H9 (cell line): ENCODE measurements around the gene ALKBH1. TPM values are rescaled to one million over a fixed set of nuclear protein-coding genes. Genes with fewer than 3 reads are reported as not detected.

Experiments used
- DNase-seq: peaks from one replicate; pipeline ENCODE4 v3.0.0-alpha.2; 2017
- H2AFZ ChIP-seq: one replicate; pipeline ENCODE4 v1.6.1; 2013; ENCODE audit warnings: mild to moderate bottlenecking, low read length, control low read depth, moderate library complexity
- H2AK5ac ChIP-seq: 2 replicates; pipeline ENCODE4 v1.6.1; 2013; ENCODE audit warnings: low read length, control low read depth, mixed read lengths; ENCODE audit not compliant: insufficient read length
- H2BK120ac ChIP-seq: one replicate; pipeline ENCODE4 v1.6.1; 2013; ENCODE audit warnings: low read depth, mild to moderate bottlenecking, low read length, control low read depth, inconsistent platforms; ENCODE audit not compliant: poor library complexity, severe bottlenecking
- H2BK12ac ChIP-seq: 2 replicates; pipeline ENCODE4 v1.6.1; 2013; ENCODE audit warnings: low read length, control low read depth, mixed read lengths, low read depth; ENCODE audit not compliant: insufficient read length
- H2BK15ac ChIP-seq: 2 replicates; pipeline ENCODE4 v1.6.1; 2013; ENCODE audit warnings: low read depth, low read length, control low read depth
- H2BK20ac ChIP-seq: one replicate; pipeline ENCODE4 v1.6.1; 2013; ENCODE audit warnings: low read depth, mild to moderate bottlenecking, low read length, control low read depth, inconsistent platforms; ENCODE audit not compliant: poor library complexity, severe bottlenecking
- H2BK5ac ChIP-seq: 2 replicates; pipeline ENCODE4 v1.6.1; 2013; ENCODE audit warnings: low read length, control low read depth, mixed read lengths; ENCODE audit not compliant: insufficient read length
- H3K14ac ChIP-seq: 2 replicates; pipeline ENCODE4 v1.6.1; 2013; ENCODE audit warnings: low read length, control low read depth; ENCODE audit not compliant: insufficient read depth
- H3K18ac ChIP-seq: 2 replicates; pipeline ENCODE4 v1.6.1; 2013; ENCODE audit warnings: low read depth, mild to moderate bottlenecking, mixed read lengths, low read length, control low read depth; ENCODE audit not compliant: insufficient read length
- H3K23ac ChIP-seq: 2 replicates; pipeline ENCODE4 v1.6.1; 2013; ENCODE audit warnings: low read length, control low read depth, mixed read lengths, low read depth; ENCODE audit not compliant: insufficient read length
- H3K23me2 ChIP-seq: 2 replicates; pipeline ENCODE4 v1.6.1; 2013; ENCODE audit warnings: low read depth, mild to moderate bottlenecking, mixed read lengths, low read length, control low read depth; ENCODE audit not compliant: insufficient read length, poor library complexity, severe bottlenecking
- H3K27ac ChIP-seq: 2 replicates; pipeline ENCODE4 v1.5.1; 2013; ENCODE audit warnings: low read length, control low read depth, mixed read lengths, low read depth; ENCODE audit not compliant: insufficient read length
- H3K27me3 ChIP-seq: 2 replicates; pipeline ENCODE4 v1.6.1; 2013; ENCODE audit warnings: low read length, control low read depth, inconsistent platforms; ENCODE audit not compliant: insufficient read depth
- H3K4ac ChIP-seq: 2 replicates; pipeline ENCODE4 v1.6.1; 2013; ENCODE audit warnings: low read depth, mild to moderate bottlenecking, control low read depth, inconsistent platforms, low read length, moderate library complexity
- H3K4me1 ChIP-seq: 2 replicates; pipeline ENCODE4 v1.6.1; 2013; ENCODE audit warnings: low read length, control low read depth, inconsistent platforms; ENCODE audit not compliant: insufficient read depth
- H3K4me2 ChIP-seq: 2 replicates; pipeline ENCODE4 v1.6.1; 2013; ENCODE audit warnings: low read length, control low read depth, mixed read lengths; ENCODE audit not compliant: insufficient read length, insufficient read depth
- H3K56ac ChIP-seq: 2 replicates; pipeline ENCODE4 v1.6.1; 2013; ENCODE audit warnings: low read depth, mild to moderate bottlenecking, mixed read lengths, low read length, control low read depth; ENCODE audit not compliant: insufficient read length
- H3K79me1 ChIP-seq: 2 replicates; pipeline ENCODE4 v1.6.1; 2013; ENCODE audit warnings: low read depth, mild to moderate bottlenecking, moderate library complexity, low read length, control low read depth, inconsistent platforms; ENCODE audit not compliant: insufficient read depth, poor library complexity, severe bottlenecking
- H3K79me2 ChIP-seq: 2 replicates; pipeline ENCODE4 v1.6.1; 2013; ENCODE audit warnings: low read length, control low read depth, inconsistent platforms; ENCODE audit not compliant: insufficient read depth
- H3K9ac ChIP-seq: 2 replicates; pipeline ENCODE4 v1.6.1; 2013; ENCODE audit warnings: low read length, control low read depth, mixed read lengths; ENCODE audit not compliant: insufficient read length; ENCODE audit errors: extremely low read depth
- H3K9me3 ChIP-seq: one replicate; pipeline ENCODE4 v1.6.1; 2013; ENCODE audit warnings: low read depth, low read length, inconsistent platforms; ENCODE audit not compliant: control insufficient read depth
- H3T11ph ChIP-seq: one replicate; pipeline ENCODE4 v1.6.1; 2013; ENCODE audit warnings: mild to moderate bottlenecking, low read length, control low read depth, inconsistent platforms
- H4K20me1 ChIP-seq: one replicate; pipeline ENCODE4 v1.6.1; 2013; ENCODE audit not compliant: control insufficient read depth, insufficient read length, insufficient read depth
- H4K5ac ChIP-seq: 2 replicates; pipeline ENCODE4 v1.6.1; 2013; ENCODE audit warnings: low read depth, mild to moderate bottlenecking, mixed read lengths, low read length, control low read depth; ENCODE audit not compliant: insufficient read length
- H4K8ac ChIP-seq: replicated peaks from 2 replicates; pipeline ENCODE4 v1.6.1; 2013; ENCODE audit warnings: low read length, control low read depth, mixed read lengths, low read depth; ENCODE audit not compliant: insufficient read length
- H4K91ac ChIP-seq: 2 replicates; pipeline ENCODE4 v1.6.1; 2013; ENCODE audit warnings: low read depth, mild to moderate bottlenecking, moderate library complexity, mixed read lengths, low read length, control low read depth; ENCODE audit not compliant: insufficient read length
- H3K27ac Mint-ChIP-seq, 3 experiments: 2 replicates in 2 of 3; 3 replicates in 1 of 3; pipeline ENCODE4 v1.8.0; 2020 to 2021; ENCODE audit warnings: mixed read lengths in 3 of 3, mild to moderate bottlenecking in 1 of 3, moderate library complexity in 1 of 3
- H3K27me3 Mint-ChIP-seq: 2 replicates; pipeline ENCODE4 v1.8.0; 2021; ENCODE audit warnings: low read depth, mild to moderate bottlenecking, moderate library complexity, mixed read lengths
- H3K36me3 Mint-ChIP-seq, 3 experiments: 2 replicates in 2 of 3; 3 replicates in 1 of 3; pipeline ENCODE4 v1.8.0; 2020 to 2021; ENCODE audit warnings: low read depth in 3 of 3, mixed read lengths in 3 of 3; ENCODE audit not compliant: insufficient read depth in 1 of 3
- H3K4me1 Mint-ChIP-seq, 2 experiments: 2 replicates each; pipeline ENCODE4 v1.8.0; 2020; ENCODE audit warnings: mixed read lengths in 2 of 2
- H3K4me3 Mint-ChIP-seq, 2 experiments: 2 replicates in 1 of 2; 3 replicates in 1 of 2; pipeline ENCODE4 v1.8.0; 2020 to 2021; ENCODE audit warnings: mild to moderate bottlenecking in 2 of 2, mixed read lengths in 2 of 2, moderate library complexity in 1 of 2
- H3K9me3 Mint-ChIP-seq, 2 experiments: 2 replicates in 1 of 2; 3 replicates in 1 of 2; pipeline ENCODE4 v1.8.0; 2020; ENCODE audit warnings: mild to moderate bottlenecking in 2 of 2, mixed read lengths in 2 of 2, moderate library complexity in 1 of 2
- total RNA-seq: library from RNA; stranded (reverse); gene quantifications from 2 replicates; pipeline ENCODE4 v1.2.1, GENCODE V29; 2021
- TF ChIP-seq, protein P1 (sequence below): fragments of 200-600 bp; sonication (generic); conservative IDR thresholded peaks from 3 replicates; pipeline ENCODE4 v1.8.0; 2021; ENCODE audit warnings: antibody characterized with exemption, mild to moderate bottlenecking

ALKBH1 gene
- total RNA-seq, 1 experiment from 2014 or later: 18.7 TPM

DNA sequence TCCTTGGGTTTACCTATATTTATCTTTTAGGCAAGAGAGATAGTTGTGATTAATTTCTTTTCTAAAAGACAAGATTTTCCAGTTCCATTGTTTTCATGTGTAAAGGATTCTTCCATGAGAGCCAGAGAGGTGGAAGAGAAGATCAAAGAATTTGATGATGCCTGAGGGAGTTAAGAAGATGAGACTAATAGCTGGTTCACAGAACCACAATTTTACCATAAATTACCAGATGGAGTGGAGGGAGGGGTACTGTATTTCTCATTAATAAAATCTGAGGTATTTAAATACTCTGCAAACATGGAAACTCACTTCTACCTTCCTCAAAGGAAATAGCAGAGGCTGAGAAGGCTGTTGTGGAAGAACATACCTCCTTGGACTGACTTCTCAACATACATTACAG lies 34.6 kb downstream of the ALKBH1 start:
- H3K9ac ChIP-seq: no peak overlapping the region
- Mint-ChIP-seq H3K27ac (no peak overlapping the region), H3K4me3 (no peak overlapping the region), H3K27me3 (no peaks in the 10 kb centered on the region), H3K36me3 (peaks cover 13 to 38% (median 29%) of the 10 kb centered on the region in 3 experiments; a peak in 6 of 7 replicates), H3K4me1 (no peaks in the 10 kb centered on the region), H3K9me3 (no peaks in the 10 kb centered on the region)
- no peak overlapping the region for H3T11ph ChIP-seq
- DNase-seq: no peak
- TF ChIP-seq, protein P1, sequence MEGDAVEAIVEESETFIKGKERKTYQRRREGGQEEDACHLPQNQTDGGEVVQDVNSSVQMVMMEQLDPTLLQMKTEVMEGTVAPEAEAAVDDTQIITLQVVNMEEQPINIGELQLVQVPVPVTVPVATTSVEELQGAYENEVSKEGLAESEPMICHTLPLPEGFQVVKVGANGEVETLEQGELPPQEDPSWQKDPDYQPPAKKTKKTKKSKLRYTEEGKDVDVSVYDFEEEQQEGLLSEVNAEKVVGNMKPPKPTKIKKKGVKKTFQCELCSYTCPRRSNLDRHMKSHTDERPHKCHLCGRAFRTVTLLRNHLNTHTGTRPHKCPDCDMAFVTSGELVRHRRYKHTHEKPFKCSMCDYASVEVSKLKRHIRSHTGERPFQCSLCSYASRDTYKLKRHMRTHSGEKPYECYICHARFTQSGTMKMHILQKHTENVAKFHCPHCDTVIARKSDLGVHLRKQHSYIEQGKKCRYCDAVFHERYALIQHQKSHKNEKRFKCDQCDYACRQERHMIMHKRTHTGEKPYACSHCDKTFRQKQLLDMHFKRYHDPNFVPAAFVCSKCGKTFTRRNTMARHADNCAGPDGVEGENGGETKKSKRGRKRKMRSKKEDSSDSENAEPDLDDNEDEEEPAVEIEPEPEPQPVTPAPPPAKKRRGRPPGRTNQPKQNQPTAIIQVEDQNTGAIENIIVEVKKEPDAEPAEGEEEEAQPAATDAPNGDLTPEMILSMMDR: no peak
- no peak overlapping the region for H2AFZ ChIP-seq
- H4K91ac ChIP-seq: no peak overlapping the region
- no peaks in the 10 kb centered on the region for H3K27me3 ChIP-seq
- H3K18ac ChIP-seq: no peak overlapping the region
- H4K20me1 ChIP-seq: no peaks in the 10 kb centered on the region
- no peak overlapping the region for H3K27ac ChIP-seq
- H2AK5ac ChIP-seq: no peak overlapping the region
- no peak overlapping the region for H2BK5ac ChIP-seq
- no peak overlapping the region for H3K14ac ChIP-seq
- no peak overlapping the region for H3K4me2 ChIP-seq
- H3K79me2 ChIP-seq: no peaks in the 10 kb centered on the region
- no peak overlapping the region for H2BK20ac ChIP-seq
- H3K9me3 ChIP-seq: no peaks in the 10 kb centered on the region
- H3K79me1 ChIP-seq: no peaks in the 10 kb centered on the region
- H3K23ac ChIP-seq: no peak overlapping the region
- no peak overlapping the region for H4K5ac ChIP-seq
- H3K4me1 ChIP-seq: no peaks in the 10 kb centered on the region
- no peak overlapping the region for H2BK15ac ChIP-seq
- H2BK120ac ChIP-seq: no peak overlapping the region
- no peaks in the 10 kb centered on the region for H3K23me2 ChIP-seq
- no peak overlapping the region for H2BK12ac ChIP-seq
- no peak overlapping the region for H4K8ac ChIP-seq
- H3K4ac ChIP-seq: no peak overlapping the region
- H3K56ac ChIP-seq: no peak overlapping the region
